Transverse colon (tissue), 4 donors: ENCODE measurements around the gene ANAPC2. TPM values are rescaled to one million over a fixed set of nuclear protein-coding genes. Genes with fewer than 3 reads are reported as not detected.

Experiments
- DNase-seq: peaks from one replicate; pipeline ENCODE4 v3.0.0-alpha.2; 2019
- H3K27ac ChIP-seq, 4 donors: fragments of 200-600 bp; sonication (generic); 2 replicates each; pipeline ENCODE4 v1.5.1; 2016 to 2018; ENCODE audit warnings: inconsistent platforms in 4 of 4
- H3K27me3 ChIP-seq: fragments of 200-600 bp; sonication (generic); 2 replicates; pipeline ENCODE4 v1.5.1; 2017; ENCODE audit warnings: inconsistent platforms
- H3K36me3 ChIP-seq, 4 donors: fragments of 200-600 bp; sonication (generic); 2 replicates each; pipeline ENCODE4 v1.5.1; 2017 to 2019; ENCODE audit warnings: inconsistent platforms in 4 of 4
- H3K4me1 ChIP-seq, 4 donors: fragments of 200-600 bp; sonication (generic); 2 replicates each; pipeline ENCODE4 v1.5.1; 2017 to 2020; ENCODE audit warnings: inconsistent platforms in 4 of 4
- H3K4me3 ChIP-seq, 4 donors: fragments of 200-600 bp; sonication (generic); 1 replicate in 1 of 4; 2 replicates in 3 of 4; pipeline versions ENCODE4 v1.5.1 to v1.6.1; 2017 to 2019; ENCODE audit warnings: inconsistent platforms in 4 of 4
- H3K9me3 ChIP-seq, 2 donors: fragments of 200-600 bp; sonication (generic); 2 replicates each; pipeline ENCODE4 v1.5.1; 2017 to 2019; ENCODE audit warnings: inconsistent platforms in 2 of 2
- EP300 ChIP-seq: sonication (generic); formaldehyde crosslinking; IDR thresholded peaks from one replicate; pipeline ENCODE4 v1.6.1; 2017; ENCODE audit warnings: antibody characterized with exemption, low read depth
- POLR2A ChIP-seq: fragments of 450-650 bp; IDR thresholded peaks from one replicate; pipeline ENCODE4 v1.6.1; 2016; ENCODE audit warnings: antibody characterized with exemption, mild to moderate bottlenecking, moderate library complexity
- POLR2AphosphoS5 ChIP-seq, 3 donors: sonication (generic); formaldehyde crosslinking; IDR thresholded peaks; one replicate each; pipeline ENCODE4 v1.6.1; 2016; ENCODE audit warnings: antibody characterized with exemption in 3 of 3
- WGBS, 2 donors: methylation state at CpG; one replicate each; pipeline ENCODE4 v1.1.5; 2018; ENCODE audit warnings: low coverage in 1 of 2; 5-methylcytosine and 5-hydroxymethylcytosine counted together
- in situ Hi-C, 4 donors: fragments of 200-750 bp; cut with MboI; loops; one replicate each; pipeline versions ENCODE4 v1.15.0 to v1.15.1; 2017; ENCODE audit warnings: low sequenced_read_pairs in 3 of 4, low pct_ligation_motif_present in 1 of 4, low pct_unique_long_range_greater_than_20kb in 1 of 4
- intact Hi-C: fragments of 100-400 bp; cut with DNase I; formaldehyde crosslinking; loops from one replicate; pipeline ENCODE4 v1.15.1; 2023; ENCODE audit warnings: low total_unique reads
- total RNA-seq, 4 donors: library from RNA; depleted of rRNA; stranded (reverse); fragments of >200 nt; gene quantifications; one replicate each; pipeline ENCODE4 v1.1.0, GENCODE V29; 2016
- TF ChIP-seq, protein P1 (sequence below), 5 experiments: fragments of 200-600 bp in 3 of 5; fragments of 450-650 bp in 2 of 5; sonication (generic) in 3 of 5; IDR thresholded peaks; 1 replicate in 2 of 5; 2 replicates in 3 of 5; pipeline ENCODE4 v1.5.1; 2016 to 2017; ENCODE audit warnings: antibody characterized with exemption in 5 of 5, inconsistent platforms in 3 of 5, mild to moderate bottlenecking in 2 of 5, moderate library complexity in 1 of 5

The ANAPC2 gene
- total RNA-seq, 4 donors from 2014 or later: 37.0 to 176 (median 70.3) TPM

DNA sequence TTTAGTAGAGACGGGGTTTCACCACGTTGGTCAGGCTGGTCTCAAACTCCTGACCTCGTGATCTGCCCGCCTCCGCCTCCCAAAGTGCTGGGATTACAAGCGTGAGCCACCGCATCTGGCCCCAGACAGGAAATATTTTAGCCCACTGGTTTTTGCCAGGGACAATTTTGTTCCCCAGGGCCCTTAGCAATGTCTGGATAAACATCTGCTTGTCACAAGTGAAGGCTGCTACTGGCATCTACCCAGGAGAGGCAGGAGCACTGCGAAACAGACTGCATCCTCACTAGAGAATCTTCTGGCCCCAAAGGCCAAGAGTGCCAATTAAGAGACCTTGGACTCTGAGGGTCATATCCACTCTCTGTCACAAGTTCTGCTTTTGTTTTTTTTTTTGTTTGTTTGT is 14.6 kb upstream of the ANAPC2 start:
- Histone ChIP-seq H3K27me3 (no peaks in the 10 kb centered on the region), H3K27ac (no peak overlapping the region), H3K4me3 (no peak overlapping the region), H3K36me3 (no peaks in the 10 kb centered on the region), H3K9me3 (no peaks in the 10 kb centered on the region), H3K4me1 (peaks cover 40 to 70% (median 61%) of the 10 kb centered on the region in 4 donors)
- DNase-seq: no peak
- no peak for TF ChIP-seq POLR2A
- no peak for TF ChIP-seq POLR2AphosphoS5 (IDR thresholded peaks at IDR 0.05)
- TF ChIP-seq, protein P1, sequence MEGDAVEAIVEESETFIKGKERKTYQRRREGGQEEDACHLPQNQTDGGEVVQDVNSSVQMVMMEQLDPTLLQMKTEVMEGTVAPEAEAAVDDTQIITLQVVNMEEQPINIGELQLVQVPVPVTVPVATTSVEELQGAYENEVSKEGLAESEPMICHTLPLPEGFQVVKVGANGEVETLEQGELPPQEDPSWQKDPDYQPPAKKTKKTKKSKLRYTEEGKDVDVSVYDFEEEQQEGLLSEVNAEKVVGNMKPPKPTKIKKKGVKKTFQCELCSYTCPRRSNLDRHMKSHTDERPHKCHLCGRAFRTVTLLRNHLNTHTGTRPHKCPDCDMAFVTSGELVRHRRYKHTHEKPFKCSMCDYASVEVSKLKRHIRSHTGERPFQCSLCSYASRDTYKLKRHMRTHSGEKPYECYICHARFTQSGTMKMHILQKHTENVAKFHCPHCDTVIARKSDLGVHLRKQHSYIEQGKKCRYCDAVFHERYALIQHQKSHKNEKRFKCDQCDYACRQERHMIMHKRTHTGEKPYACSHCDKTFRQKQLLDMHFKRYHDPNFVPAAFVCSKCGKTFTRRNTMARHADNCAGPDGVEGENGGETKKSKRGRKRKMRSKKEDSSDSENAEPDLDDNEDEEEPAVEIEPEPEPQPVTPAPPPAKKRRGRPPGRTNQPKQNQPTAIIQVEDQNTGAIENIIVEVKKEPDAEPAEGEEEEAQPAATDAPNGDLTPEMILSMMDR (IDR thresholded peaks at IDR 0.05): no peak
- no peak for TF ChIP-seq EP300
- WGBS, 2 donors: 79% methylated on average over 8 of the region's 8 CpGs; no CpG with 5 or more reads in 1 of the 2 donors
- intact Hi-C loops: no loop called here
- in situ Hi-C loops: loop anchor here in 1 of 4 donors (25.0 kb wide), 1 partner anchor 91 kb away; the partner anchor contains the start of gene DPP7

DNA sequence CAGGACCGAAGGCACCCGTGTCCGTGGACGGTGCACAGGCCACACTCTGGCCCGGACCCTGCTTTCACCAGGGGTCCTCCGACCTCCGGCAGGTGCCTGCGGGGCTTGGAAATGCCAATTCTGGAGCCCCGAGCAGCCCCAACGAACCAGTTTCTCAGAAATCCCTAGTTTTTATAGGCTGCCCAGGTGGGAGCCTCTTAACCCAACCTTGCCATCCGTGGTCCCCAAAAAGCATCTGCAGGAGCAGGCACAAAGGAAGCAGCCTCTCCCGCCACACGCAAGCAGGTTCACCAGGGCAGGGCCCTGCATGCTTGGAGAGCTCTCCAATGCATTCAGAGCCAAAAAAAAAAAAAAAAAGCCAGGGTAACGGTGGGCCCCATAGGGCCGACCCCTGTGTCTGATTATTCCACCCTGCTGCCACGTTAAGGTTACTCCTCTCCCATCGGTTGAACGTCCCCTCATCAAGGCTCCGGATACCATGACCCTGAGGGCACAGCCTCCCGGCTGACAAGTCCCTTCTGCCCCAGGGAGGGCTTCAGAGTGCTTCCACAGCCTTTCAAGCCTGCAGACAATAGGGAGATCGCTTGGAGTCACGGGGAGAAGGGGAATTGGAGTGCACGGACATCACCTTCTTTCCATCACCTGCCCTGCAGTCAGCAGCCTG is 13.0 kb upstream of the ANAPC2 start:
- H3K4me1 ChIP-seq: peaks cover 39 to 78% (median 71%) of the 10 kb centered on the region in 4 donors
- H3K27ac ChIP-seq: peak overlapping the region; percentile 88 to 92 (median 90)
- intact Hi-C loops: no loop called here
- H3K4me3 ChIP-seq: peak overlapping the region; percentile 55 to 74 (median 67)
- 19% methylated on average over 16 of the region's 23 CpGs; no CpG with 5 or more reads in 1 of the 2 donors for WGBS, 2 donors
- no peak for DNase-seq
- no peaks in the 10 kb centered on the region for H3K27me3 ChIP-seq
- TF ChIP-seq EP300 (no peak), POLR2AphosphoS5 (IDR thresholded peaks at IDR 0.05) (no peak), POLR2A (no peak)
- TF ChIP-seq, protein P1 (IDR thresholded peaks at IDR 0.05): no peak
- in situ Hi-C loops: loop anchor here in 1 of 4 donors (25.0 kb wide), 1 partner anchor 89 kb away; the partner anchor contains the start of gene DPP7
- no peaks in the 10 kb centered on the region for H3K36me3 ChIP-seq
- H3K9me3 ChIP-seq: no peaks in the 10 kb centered on the region

DNA sequence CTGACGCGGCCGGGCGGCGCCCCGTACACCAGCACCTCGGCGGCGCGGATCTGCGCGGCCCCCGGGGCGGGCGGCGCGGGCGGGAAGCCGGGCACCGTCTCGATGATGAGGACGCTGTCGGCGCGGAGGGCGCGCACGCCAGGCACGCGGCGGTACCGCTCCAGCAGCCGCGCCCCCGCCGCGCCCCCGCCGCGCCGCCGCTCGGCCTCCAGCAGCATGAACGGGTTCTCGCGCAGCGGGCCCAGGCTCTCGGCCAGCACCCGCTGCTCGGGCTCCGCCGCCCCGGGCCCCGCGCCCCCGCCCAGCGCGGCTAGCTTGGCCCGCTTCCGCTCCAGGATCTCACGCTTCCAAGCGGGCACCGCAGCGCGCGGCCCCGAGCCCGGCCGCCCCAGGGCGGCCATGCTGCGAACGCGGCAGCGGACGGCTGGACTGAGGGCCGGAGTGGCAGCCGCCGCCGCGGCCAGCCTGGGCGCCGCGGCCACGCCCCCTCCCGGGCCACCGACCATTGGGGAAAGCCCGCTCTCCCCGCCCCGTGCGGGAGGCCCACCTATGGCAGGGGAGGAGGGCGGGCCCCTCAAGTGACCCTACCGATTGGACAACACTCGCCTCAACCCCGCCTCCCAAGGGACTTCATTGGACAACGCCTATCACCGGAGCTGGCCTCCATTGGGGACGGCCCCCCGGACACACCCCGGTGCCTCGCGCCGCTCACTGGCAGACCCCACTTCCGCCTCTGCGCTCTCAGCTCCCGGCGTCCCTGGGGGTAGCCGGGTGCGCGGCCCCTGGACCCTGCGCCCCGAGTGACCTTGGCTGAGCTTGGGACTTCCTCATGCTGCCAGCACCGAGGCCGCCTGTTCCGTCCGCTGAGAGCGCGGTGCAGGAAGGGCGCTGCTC is 12.2 kb upstream of the ANAPC2 start, which contains the start of gene TPRN:
TPRN (minus strand) TSS at position 431 of the 894 bp plus-strand sequence; CDS start at position 401, 30 bp downstream.
- intact Hi-C loops: no loop called here
- no peaks in the 10 kb centered on the region for H3K27me3 ChIP-seq
- peaks cover 34 to 80% (median 71%) of the 10 kb centered on the region in 4 donors for H3K4me1 ChIP-seq
- peak within 1 kb of the TSS; percentile 55 to 74 (median 67) for H3K4me3 ChIP-seq
- DNase-seq: peak; percentile 100
- TF ChIP-seq EP300: no peak
- peak; percentile 76 to 90 (median 79) for TF ChIP-seq POLR2AphosphoS5 (IDR thresholded peaks at IDR 0.05)
- TF ChIP-seq POLR2A: peak; percentile 88
- TF ChIP-seq, protein P1 (IDR thresholded peaks at IDR 0.05): no peak
- H3K27ac ChIP-seq: peak within 1 kb of the TSS; percentile 89 to 92 (median 90)
- 2% methylated on average over 18 of the region's 118 CpGs; no CpG with 5 or more reads in 1 of the 2 donors for WGBS, 2 donors
- no peaks in the 10 kb centered on the region for H3K36me3 ChIP-seq
- H3K9me3 ChIP-seq: no peaks in the 10 kb centered on the region
- in situ Hi-C loops: loop anchor here in 1 of 4 donors (25.0 kb wide), 1 partner anchor 88 kb away; the partner anchor contains the start of gene DPP7
